B cell (primary cell): ENCODE measurements around the gene TSBP1. TPM values are rescaled to one million over a fixed set of nuclear protein-coding genes. Genes with fewer than 3 reads are reported as not detected.

ENCODE experiments used
- ATAC-seq: fragments of 200-7000 bp; cut with Tn5 transposase; one replicate; pipeline ENCODE4 v1.10.0; 2021; ENCODE audit warnings: low read depth, mild to moderate bottlenecking, moderate number of reproducible peaks, moderate library complexity
- CTCF ChIA-PET: fragments of 350-600 bp; sonication (Branson Sonifier 250); formaldehyde crosslinking; loops from one replicate; lab custom pipeline; 2021; ENCODE audit warnings: antibody characterized with exemption, inconsistent platforms; lab: Charles Lee
- POLR2A ChIA-PET: fragments of 350-600 bp; sonication (Branson Sonifier 250); formaldehyde crosslinking; loops from one replicate; lab custom pipeline; 2021; ENCODE audit warnings: antibody characterized with exemption; lab: Charles Lee
- DNase-seq: peaks from one replicate; pipeline ENCODE4 v3.0.0; 2013
- H2AFZ ChIP-seq: 2 replicates; pipeline ENCODE4 v1.6.1; 2012; ENCODE audit warnings: mild to moderate bottlenecking, low read depth, low read length; ENCODE audit not compliant: insufficient read depth, poor library complexity, severe bottlenecking
- H3K27ac ChIP-seq, 2 donors: 1 replicate in 1 of 2; 2 replicates in 1 of 2; pipeline ENCODE4 v1.5.1; 2012 to 2013; ENCODE audit warnings: low read length in 2 of 2, mild to moderate bottlenecking in 2 of 2, moderate library complexity in 1 of 2
- H3K27me3 ChIP-seq, 4 experiments: fragments of 200-600 bp in 1 of 4; sonication (generic) in 1 of 4; replicated peaks in 1 of 4; 1 replicate in 2 of 4; 2 replicates in 2 of 4; pipeline versions ENCODE4 v1.6.1 to v1.7.0; 2013 to 2016; ENCODE audit warnings: low read length in 3 of 4, mild to moderate bottlenecking in 2 of 4, mixed read lengths in 1 of 4, moderate library complexity in 1 of 4; ENCODE audit not compliant: insufficient read depth in 4 of 4, control insufficient read depth in 3 of 4; ENCODE audit errors: control extremely low read depth in 1 of 4
- H3K36me3 ChIP-seq, 2 experiments: replicated peaks in 1 of 2; 1 replicate in 1 of 2; 2 replicates in 1 of 2; pipeline versions ENCODE4 v1.6.1 to v1.7.1; 2013; ENCODE audit warnings: low read length in 1 of 2; ENCODE audit not compliant: insufficient read depth in 2 of 2, control insufficient read depth in 1 of 2; ENCODE audit errors: control extremely low read depth in 1 of 2, extremely low read depth in 1 of 2
- H3K4me1 ChIP-seq, 2 donors: fragments of 200-600 bp in 1 of 2; sonication (generic) in 1 of 2; 1 replicate in 1 of 2; 2 replicates in 1 of 2; pipeline versions ENCODE4 v1.5.1 to v1.6.1; 2013 to 2017; ENCODE audit warnings: low read length in 2 of 2; ENCODE audit not compliant: control insufficient read depth in 2 of 2, insufficient read depth in 2 of 2
- H3K4me2 ChIP-seq: replicated peaks from 2 replicates; pipeline ENCODE3; 2012; ENCODE audit warnings: mild to moderate bottlenecking, low read depth, low read length; ENCODE audit not compliant: poor library complexity, severe bottlenecking
- H3K4me3 ChIP-seq, 5 experiments: fragments of 200-600 bp in 1 of 5; sonication (generic) in 1 of 5; 1 replicate in 3 of 5; 2 replicates in 2 of 5; pipeline versions ENCODE4 v1.5.1 to v1.7.0; 2011 to 2016; ENCODE audit warnings: low read length in 4 of 5, mild to moderate bottlenecking in 4 of 5, low read depth in 2 of 5, control low read depth in 1 of 5, moderate library complexity in 1 of 5; ENCODE audit not compliant: insufficient read depth in 1 of 5; ENCODE audit errors: control extremely low read depth in 1 of 5, extremely low read depth in 1 of 5
- H3K79me2 ChIP-seq: fragments of 200-600 bp; sonication (generic); one replicate; pipeline ENCODE4 v1.6.0; 2016; ENCODE audit warnings: low read length; ENCODE audit not compliant: control insufficient read depth, insufficient read depth
- H3K9ac ChIP-seq: fragments of 200-600 bp; sonication (generic); 2 replicates; pipeline ENCODE4 v1.6.1; 2017; ENCODE audit warnings: mild to moderate bottlenecking, low read length, moderate library complexity
- H3K9me3 ChIP-seq, 3 donors: one replicate each; pipeline versions ENCODE4 v1.6.1 to v1.7.1; 2013; ENCODE audit warnings: low read length in 2 of 3; ENCODE audit not compliant: control insufficient read depth in 2 of 3, insufficient read depth in 1 of 3; ENCODE audit errors: control extremely low read depth in 1 of 3
- H4K20me1 ChIP-seq: 2 replicates; pipeline ENCODE4 v1.6.0; 2012; ENCODE audit warnings: mild to moderate bottlenecking, low read length; ENCODE audit not compliant: insufficient read depth, control insufficient read depth, poor library complexity, severe bottlenecking
- H3K27ac Mint-ChIP-seq: one replicate; pipeline ENCODE4 v1.8.0; 2021; ENCODE audit warnings: mixed read lengths
- H3K27me3 Mint-ChIP-seq: one replicate; pipeline ENCODE4 v1.8.0; 2021; ENCODE audit warnings: mixed read lengths
- H3K4me1 Mint-ChIP-seq: one replicate; pipeline ENCODE4 v1.8.0; 2021; ENCODE audit warnings: mixed read lengths
- H3K4me3 Mint-ChIP-seq: one replicate; pipeline ENCODE4 v1.8.0; 2021; ENCODE audit warnings: mixed read lengths
- H3K9me3 Mint-ChIP-seq: one replicate; pipeline ENCODE4 v1.8.0; 2022; ENCODE audit warnings: mixed read lengths; ENCODE audit not compliant: insufficient read depth
- CTCF ChIP-seq: fragments of 200-600 bp; IDR thresholded peaks from one replicate; pipeline ENCODE4 v1.8.0; 2022; ENCODE audit warnings: antibody characterized with exemption, mild to moderate bottlenecking
- EZH2 ChIP-seq: IDR thresholded peaks from 2 replicates; pipeline ENCODE4 v1.6.1; 2012; ENCODE audit warnings: borderline replicate concordance, low read depth, mild to moderate bottlenecking, moderate library complexity, low read length; ENCODE audit not compliant: insufficient read depth, poor library complexity, severe bottlenecking
- WGBS: methylation state at CpG from one replicate; pipeline ENCODE4 v1.1.5; 2013; ENCODE audit warnings: missing lambda C conversion rate; ENCODE audit not compliant: insufficient coverage; 5-methylcytosine and 5-hydroxymethylcytosine counted together
- intact Hi-C: fragments of 100-400 bp; cut with micrococcal nuclease; formaldehyde crosslinking; loops from one replicate; pipeline ENCODE4 v1.10.0; 2022
- polyA plus RNA-seq: library from polyadenylated mRNA; depleted of rRNA; stranded (reverse); fragments of >200 nt; gene quantifications from 2 replicates; pipeline ENCODE4 v1.2.3, GENCODE V29; 2012
- total RNA-seq, 2 donors: library from RNA; stranded (reverse); fragments of 120-200 nt in 1 of 2; gene quantifications; 1 replicate in 1 of 2; 2 replicates in 1 of 2; pipeline versions ENCODE4 v1.2.3 to v1.2.4, GENCODE V29; 2013 to 2022

The TSBP1 gene
- total and polyA plus RNA-seq, 2 donors (not counting 1 experiment from before 2014, with no cell fraction given): not detected

GRCh38 chr6:32317541-32317940 is 54.2 kb downstream of the TSBP1 start:
- Mint-ChIP-seq H3K27me3 (no peaks in the 10 kb centered on the region), H3K4me1 (no peaks in the 10 kb centered on the region)
- 33% methylated on average over 3 of the region's 5 CpGs for WGBS

GRCh38 chr6:32313964-32314363 is 57.7 kb downstream of the TSBP1 start:
- H3K9ac ChIP-seq: no peak overlapping the region
- 100% methylated on average over 1 of the region's 1 CpG for WGBS
- no peaks in the 10 kb centered on the region for H3K27me3 Mint-ChIP-seq

More at GRCh38 chr6:32317541-32317940, 54.2 kb downstream of the TSBP1 start:
- no peaks in the 10 kb centered on the region for H4K20me1 ChIP-seq
- no peak overlapping the region for H3K27ac ChIP-seq
- ATAC-seq (no peak), DNase-seq (no peak)
- H2AFZ ChIP-seq: no peak overlapping the region
- Mint-ChIP-seq H3K4me3 (no peak overlapping the region), H3K27ac (no peak overlapping the region), H3K9me3 (no peaks in the 10 kb centered on the region)
- CTCF ChIA-PET: interaction anchor here (1.1 kb wide), 1 partner anchor 64 kb away, joined by 3 read pairs; no protein-coding TSS in a partner anchor
- H3K9me3 ChIP-seq: no peaks in the 10 kb centered on the region
- no peaks in the 10 kb centered on the region for H3K79me2 ChIP-seq
- H3K4me1 ChIP-seq: no peaks in the 10 kb centered on the region
- POLR2A ChIA-PET: no interaction called here
- intact Hi-C loops: no loop called here
- no peak overlapping the region for H3K9ac ChIP-seq
- H3K27me3 ChIP-seq: no peaks in the 10 kb centered on the region
- no peak overlapping the region for H3K4me3 ChIP-seq
- H3K4me2 ChIP-seq: no peak overlapping the region
- H3K36me3 ChIP-seq: no peaks in the 10 kb centered on the region
- TF ChIP-seq EZH2: no peak
- TF ChIP-seq CTCF: no peak

More at GRCh38 chr6:32313964-32314363, 57.7 kb downstream of the TSBP1 start:
- ChIA-PET CTCF (no interaction called here), POLR2A (no interaction called here)
- Mint-ChIP-seq H3K4me3 (no peak overlapping the region), H3K4me1 (no peaks in the 10 kb centered on the region), H3K9me3 (no peaks in the 10 kb centered on the region), H3K27ac (no peak overlapping the region)
- Histone ChIP-seq H3K4me1 (no peaks in the 10 kb centered on the region), H3K36me3 (no peaks in the 10 kb centered on the region), H3K9me3 (no peaks in the 10 kb centered on the region), H3K27me3 (no peaks in the 10 kb centered on the region), H3K27ac (no peak overlapping the region), H3K4me2 (no peak overlapping the region), H3K4me3 (no peak overlapping the region), H4K20me1 (no peaks in the 10 kb centered on the region), H3K79me2 (peaks cover 3% of the 10 kb centered on the region), H2AFZ (no peak overlapping the region)
- TF ChIP-seq EZH2 (no peak), CTCF (no peak)
- intact Hi-C loops: no loop called here
- DNase-seq (no peak), ATAC-seq (no peak)
